CD4-positive, alpha-beta memory T cell (primary cell): Measurements from ENCODE around the gene RASIP1. TPM values are rescaled to one million over a fixed set of nuclear protein-coding genes. Genes with fewer than 3 reads are reported as not detected.
"Not testable (repeated sequence)": the region's sequence is repeated elsewhere in the genome, so short reads cannot be mapped to it uniquely, and the experiment has no call there.

Experiments
- CTCF ChIA-PET: fragments of 350-600 bp; sonication (Branson Sonifier 250); formaldehyde crosslinking; loops from one replicate; lab custom pipeline; 2021; ENCODE audit warnings: inconsistent platforms; ENCODE audit not compliant: partially characterized antibody; lab: Charles Lee
- POLR2A ChIA-PET: fragments of 350-600 bp; sonication (Branson Sonifier 250); formaldehyde crosslinking; loops from one replicate; lab custom pipeline; 2021; ENCODE audit not compliant: partially characterized antibody; lab: Charles Lee
- DNase-seq, 5 donors: peaks; one replicate each; pipeline versions ENCODE4 v3.0.0 to v3.0.0-alpha.2; 2020 to 2022; ENCODE audit warnings: mixed read lengths in 1 of 5
- H3K27ac ChIP-seq: one replicate; pipeline ENCODE4 v1.7.0; 2013; ENCODE audit warnings: low read depth, low read length
- H3K27me3 ChIP-seq: 2 replicates; pipeline ENCODE4 v1.7.0; 2013; ENCODE audit warnings: mild to moderate bottlenecking, low read length, moderate library complexity; ENCODE audit not compliant: insufficient read depth
- H3K36me3 ChIP-seq: 2 replicates; pipeline ENCODE4 v1.7.0; 2013; ENCODE audit warnings: mild to moderate bottlenecking, low read length, moderate library complexity; ENCODE audit not compliant: insufficient read depth
- H3K4me1 ChIP-seq: 2 replicates; pipeline ENCODE4 v1.7.0; 2013; ENCODE audit warnings: mild to moderate bottlenecking, low read length, moderate library complexity; ENCODE audit not compliant: insufficient read depth
- H3K4me3 ChIP-seq, 2 donors: one replicate each; pipeline ENCODE4 v1.7.0; 2013; ENCODE audit warnings: low read length in 2 of 2, mild to moderate bottlenecking in 1 of 2
- H3K9me3 ChIP-seq, 2 donors: one replicate each; pipeline ENCODE4 v1.7.0; 2013; ENCODE audit warnings: low read length in 2 of 2, control low read depth in 1 of 2; ENCODE audit not compliant: control insufficient read depth in 1 of 2
- H3K27ac Mint-ChIP-seq, 7 donors: one replicate each; pipeline ENCODE4 v1.8.0; 2020 to 2021; ENCODE audit warnings: mixed read lengths in 7 of 7, mild to moderate bottlenecking in 6 of 7, inconsistent platforms in 3 of 7, moderate library complexity in 3 of 7
- H3K27me3 Mint-ChIP-seq, 2 donors: one replicate each; pipeline ENCODE4 v1.8.0; 2020 to 2021; ENCODE audit warnings: mixed read lengths in 2 of 2
- H3K36me3 Mint-ChIP-seq, 2 donors: one replicate each; pipeline ENCODE4 v1.8.0; 2020 to 2021; ENCODE audit warnings: mixed read lengths in 2 of 2, inconsistent platforms in 1 of 2, mild to moderate bottlenecking in 1 of 2
- H3K4me1 Mint-ChIP-seq, 4 donors: one replicate each; pipeline ENCODE4 v1.8.0; 2020 to 2021; ENCODE audit warnings: mixed read lengths in 4 of 4, mild to moderate bottlenecking in 1 of 4
- H3K4me3 Mint-ChIP-seq, 8 donors: one replicate each; pipeline ENCODE4 v1.8.0; 2020 to 2021; ENCODE audit warnings: mixed read lengths in 8 of 8, mild to moderate bottlenecking in 7 of 8, moderate library complexity in 6 of 8, inconsistent platforms in 3 of 8
- H3K9me3 Mint-ChIP-seq, 8 donors: one replicate each; pipeline ENCODE4 v1.8.0; 2020 to 2021; ENCODE audit warnings: mixed read lengths in 8 of 8, mild to moderate bottlenecking in 5 of 8, inconsistent platforms in 3 of 8, moderate library complexity in 1 of 8
- intact Hi-C: fragments of 100-400 bp; cut with micrococcal nuclease; formaldehyde crosslinking; loops from one replicate; pipeline ENCODE4 v1.15.1; 2023
- polyA plus RNA-seq, 2 donors: library from polyadenylated mRNA; unstranded; fragments of 300-500 nt; fragmentation: Illumina TruSeq; gene quantifications; one replicate each; pipeline ENCODE4 v1.2.3, GENCODE V29; 2021
- total RNA-seq, 2 experiments: library from RNA; stranded (reverse); gene quantifications; one replicate each; pipeline ENCODE4 v1.2.3, GENCODE V29; 2021

RASIP1 gene
- total and polyA plus RNA-seq, 4 experiments from 2014 or later: 0.10 to 0.25 (median 0.22) TPM; not detected in 1

- H3K27me3 ChIP-seq, H3K9me3 ChIP-seq, H3K4me1 Mint-ChIP-seq, CTCF ChIA-PET, H3K4me3 ChIP-seq, H3K36me3 ChIP-seq, H3K27ac ChIP-seq, DNase-seq, H3K4me1 ChIP-seq, H3K27ac Mint-ChIP-seq, POLR2A ChIA-PET, intact Hi-C loops, H3K36me3 Mint-ChIP-seq, H3K9me3 Mint-ChIP-seq, H3K4me3 Mint-ChIP-seq: not testable (repeated sequence)
- peaks cover 15 to 19% of the 10 kb centered on the region in 2 donors for H3K27me3 Mint-ChIP-seq
These were observed 25.4 kb upstream of the RASIP1 start for GRCh38 chr19:48765816-48766215.

- ChIA-PET CTCF (interaction anchor here (1.1 to 2.2 kb wide), 2 partner anchors 16 to 82 kb away, joined by 4 to 6 read pairs; no protein-coding TSS in a partner anchor), POLR2A (no interaction called here)
- no peak overlapping the region for H3K4me3 ChIP-seq
- intact Hi-C loops: no loop called here
- H3K27me3 ChIP-seq: no peaks in the 10 kb centered on the region
- H3K4me3 Mint-ChIP-seq: no peak overlapping the region
- no peaks in the 10 kb centered on the region for H3K9me3 ChIP-seq
- peaks cover 5% of the 10 kb centered on the region for H3K4me1 ChIP-seq
- DNase-seq: no peak
- no peaks in the 10 kb centered on the region for H3K36me3 Mint-ChIP-seq
- H3K27me3 Mint-ChIP-seq: peaks cover 7 to 10% of the 10 kb centered on the region in 2 donors
- no peak overlapping the region for H3K27ac ChIP-seq
- peak overlapping the region in 1 of 7 donors; percentile 17 for H3K27ac Mint-ChIP-seq
- no peaks in the 10 kb centered on the region for H3K9me3 Mint-ChIP-seq
- no peaks in the 10 kb centered on the region for H3K36me3 ChIP-seq
- H3K4me1 Mint-ChIP-seq: peaks cover 0 to 5% (median 3%) of the 10 kb centered on the region in 4 donors
These were observed 20.2 kb upstream of the RASIP1 start for GRCh38 chr19:48760504-48761205.

- intact Hi-C loops: no loop called here
- H3K4me3 ChIP-seq: no peak overlapping the region
- CTCF ChIA-PET: no interaction called here
- no peaks in the 10 kb centered on the region for H3K9me3 ChIP-seq
- H3K27me3 ChIP-seq: no peaks in the 10 kb centered on the region
- Mint-ChIP-seq H3K27ac (no peak overlapping the region), H3K4me1 (peaks cover 10 to 19% (median 12%) of the 10 kb centered on the region in 4 donors), H3K4me3 (no peak overlapping the region), H3K27me3 (peaks cover 11 to 15% of the 10 kb centered on the region in 2 donors), H3K36me3 (no peaks in the 10 kb centered on the region), H3K9me3 (no peaks in the 10 kb centered on the region)
- no peaks in the 10 kb centered on the region for H3K36me3 ChIP-seq
- peaks cover 14% of the 10 kb centered on the region for H3K4me1 ChIP-seq
- POLR2A ChIA-PET: no interaction called here
- DNase-seq: no peak
- no peak overlapping the region for H3K27ac ChIP-seq
These were observed 17.3 kb upstream of the RASIP1 start for GRCh38 chr19:48757741-48758144.

- Mint-ChIP-seq H3K4me3 (no peak overlapping the region), H3K27me3 (peaks cover 11 to 14% of the 10 kb centered on the region in 2 donors), H3K9me3 (no peaks in the 10 kb centered on the region), H3K36me3 (no peaks in the 10 kb centered on the region), H3K27ac (no peak overlapping the region), H3K4me1 (peaks cover 10 to 20% (median 14%) of the 10 kb centered on the region in 4 donors)
- DNase-seq: no peak
- POLR2A ChIA-PET: no interaction called here
- Histone ChIP-seq H3K27ac (no peak overlapping the region), H3K36me3 (no peaks in the 10 kb centered on the region), H3K27me3 (no peaks in the 10 kb centered on the region), H3K9me3 (no peaks in the 10 kb centered on the region), H3K4me3 (no peak overlapping the region), H3K4me1 (peaks cover 19% of the 10 kb centered on the region)
- CTCF ChIA-PET: no interaction called here
- intact Hi-C loops: no loop called here
These were observed 16.8 kb upstream of the RASIP1 start for GRCh38 chr19:48757089-48757675.

GRCh38 chr19:48756686-48757085 is 16.3 kb upstream of the RASIP1 start:
- H3K9me3 ChIP-seq: no peaks in the 10 kb centered on the region
- H3K4me1 ChIP-seq: peaks cover 23% of the 10 kb centered on the region
- H3K27me3 ChIP-seq: no peaks in the 10 kb centered on the region
- POLR2A ChIA-PET: no interaction called here
- Mint-ChIP-seq H3K27ac (peak overlapping the region in 1 of 7 donors; percentile 68), H3K4me1 (peaks cover 12 to 24% (median 16%) of the 10 kb centered on the region in 4 donors), H3K36me3 (no peaks in the 10 kb centered on the region), H3K27me3 (peaks cover 11 to 16% of the 10 kb centered on the region in 2 donors), H3K9me3 (no peaks in the 10 kb centered on the region), H3K4me3 (no peak overlapping the region)
- CTCF ChIA-PET: no interaction called here
- no peak overlapping the region for H3K4me3 ChIP-seq
- intact Hi-C loops: no loop called here
- no peak overlapping the region for H3K27ac ChIP-seq
- H3K36me3 ChIP-seq: no peaks in the 10 kb centered on the region
- DNase-seq: no peak

- Mint-ChIP-seq H3K9me3 (no peaks in the 10 kb centered on the region), H3K4me1 (peaks cover 13 to 26% (median 19%) of the 10 kb centered on the region in 4 donors), H3K4me3 (no peak overlapping the region), H3K27ac (no peak overlapping the region), H3K27me3 (peaks cover 11 to 16% of the 10 kb centered on the region in 2 donors), H3K36me3 (no peaks in the 10 kb centered on the region)
- Histone ChIP-seq H3K27ac (no peak overlapping the region), H3K36me3 (no peaks in the 10 kb centered on the region), H3K9me3 (no peaks in the 10 kb centered on the region), H3K27me3 (no peaks in the 10 kb centered on the region), H3K4me1 (peaks cover 23% of the 10 kb centered on the region), H3K4me3 (no peak overlapping the region)
- intact Hi-C loops: no loop called here
- CTCF ChIA-PET: interaction anchor here (1.2 kb wide), 1 partner anchor 17 kb away, joined by 3 read pairs; no protein-coding TSS in a partner anchor
- POLR2A ChIA-PET: no interaction called here
- DNase-seq: no peak
These were observed 15.8 kb upstream of the RASIP1 start for GRCh38 chr19:48756212-48756611.

GRCh38 chr19:48755787-48756186 is 15.4 kb upstream of the RASIP1 start:
- H3K27me3 Mint-ChIP-seq: peaks cover 11 to 16% of the 10 kb centered on the region in 2 donors

More at GRCh38 chr19:48755787-48756186, 15.4 kb upstream of the RASIP1 start:
- Histone ChIP-seq H3K4me1 (peaks cover 23% of the 10 kb centered on the region), H3K4me3 (no peak overlapping the region), H3K9me3 (no peaks in the 10 kb centered on the region), H3K27me3 (no peaks in the 10 kb centered on the region), H3K36me3 (no peaks in the 10 kb centered on the region), H3K27ac (no peak overlapping the region)
- ChIA-PET POLR2A (no interaction called here), CTCF (interaction anchor here (1.2 kb wide), 1 partner anchor 16 kb away, joined by 3 read pairs; no protein-coding TSS in a partner anchor)
- Mint-ChIP-seq H3K9me3 (no peaks in the 10 kb centered on the region), H3K36me3 (no peaks in the 10 kb centered on the region), H3K27ac (no peak overlapping the region), H3K4me1 (peaks cover 15 to 30% (median 21%) of the 10 kb centered on the region in 4 donors), H3K4me3 (no peak overlapping the region)
- intact Hi-C loops: no loop called here
- no peak for DNase-seq
